H1 (cell line): ENCODE data around the gene MOGAT3. TPM values are rescaled to one million over a fixed set of nuclear protein-coding genes. Genes with fewer than 3 reads are reported as not detected.

ENCODE experiments used
- CTCF ChIA-PET: fragments of 300-600 bp; sonication (Branson Sonifier 250); formaldehyde crosslinking; loops from one replicate; lab custom pipeline; 2021; ENCODE audit not compliant: partially characterized antibody; lab: Charles Lee
- POLR2A ChIA-PET: fragments of 300-600 bp; sonication (Branson Sonifier 250); formaldehyde crosslinking; loops from one replicate; lab custom pipeline; 2021; ENCODE audit warnings: inconsistent platforms; ENCODE audit not compliant: partially characterized antibody; lab: Charles Lee
- DNase-seq, 2 experiments: peaks; one replicate each; pipeline versions ENCODE4 v3.0.0 to v3.0.0-alpha.2; 2010 to 2022; ENCODE audit warnings: low spot score in 2 of 2, low read depth in 1 of 2, mixed read lengths in 1 of 2
- FAIRE-seq: peaks from 2 replicates; lab custom pipeline; 2011; peaks lifted over from hg19 to GRCh38; lab: Jason Lieb, UNC
- H2AFZ ChIP-seq: 2 replicates; pipeline ENCODE4 v1.8.1; 2012; ENCODE audit warnings: low read length, inconsistent platforms
- H2AK5ac ChIP-seq: 2 replicates; pipeline ENCODE4 v1.6.1; 2013; ENCODE audit warnings: low read depth, low read length
- H2BK120ac ChIP-seq: replicated peaks from 2 replicates; pipeline ENCODE3; 2013; ENCODE audit warnings: low read depth, low read length, inconsistent platforms
- H2BK12ac ChIP-seq: 2 replicates; pipeline ENCODE4 v1.6.1; 2013; ENCODE audit warnings: low read depth, low read length
- H2BK15ac ChIP-seq: 2 replicates; pipeline ENCODE4 v1.6.1; 2013; ENCODE audit warnings: low read length
- H2BK20ac ChIP-seq: 2 replicates; pipeline ENCODE4 v1.6.1; 2013; ENCODE audit warnings: low read length
- H2BK5ac ChIP-seq: 2 replicates; pipeline ENCODE4 v1.6.1; 2013; ENCODE audit warnings: low read depth, low read length
- H3K14ac ChIP-seq: 2 replicates; pipeline ENCODE4 v1.6.1; 2013; ENCODE audit warnings: inconsistent platforms; ENCODE audit not compliant: insufficient read length
- H3K18ac ChIP-seq: 2 replicates; pipeline ENCODE4 v1.6.1; 2013; ENCODE audit warnings: low read length; ENCODE audit errors: extremely low read depth
- H3K23ac ChIP-seq: 2 replicates; pipeline ENCODE4 v1.6.1; 2013; ENCODE audit warnings: inconsistent platforms; ENCODE audit not compliant: insufficient read length
- H3K23me2 ChIP-seq: 2 replicates; pipeline ENCODE4 v1.6.1; 2013; ENCODE audit warnings: low read depth, low read length
- H3K27ac ChIP-seq: 2 replicates; pipeline ENCODE4 v1.6.1; 2011; ENCODE audit warnings: low read depth, low read length, inconsistent platforms
- H3K27me3 ChIP-seq, 4 experiments: replicated peaks in 1 of 4; 1 replicate in 1 of 4; 2 replicates in 3 of 4; pipeline versions ENCODE4 v1.6.1 to v1.8.1; 2011 to 2013; ENCODE audit warnings: low read length in 3 of 4, mild to moderate bottlenecking in 3 of 4, inconsistent platforms in 2 of 4, mixed read lengths in 2 of 4, moderate library complexity in 1 of 4; ENCODE audit not compliant: control insufficient read depth in 3 of 4, insufficient read depth in 3 of 4; ENCODE audit errors: extremely low read depth in 1 of 4
- H3K36me3 ChIP-seq, 4 experiments: 2 replicates each; pipeline versions ENCODE4 v1.6.1 to v1.8.1; 2011 to 2013; ENCODE audit warnings: mild to moderate bottlenecking in 4 of 4, low read length in 3 of 4, moderate library complexity in 2 of 4, control low read depth in 1 of 4, inconsistent platforms in 1 of 4; ENCODE audit not compliant: insufficient read depth in 4 of 4, control insufficient read depth in 2 of 4
- H3K4ac ChIP-seq: replicated peaks from 2 replicates; pipeline ENCODE3; 2013; ENCODE audit warnings: low read length, low read depth, mixed read lengths, inconsistent platforms; ENCODE audit not compliant: insufficient read length
- H3K4me1 ChIP-seq, 4 experiments: replicated peaks in 1 of 4; 1 replicate in 1 of 4; 2 replicates in 3 of 4; pipeline versions ENCODE4 v1.6.1 to v1.8.1; 2011 to 2013; ENCODE audit warnings: low read length in 3 of 4, inconsistent platforms in 2 of 4, mixed read lengths in 1 of 4; ENCODE audit not compliant: insufficient read depth in 4 of 4, control insufficient read depth in 3 of 4
- H3K4me2 ChIP-seq, 2 experiments: 2 replicates each; pipeline versions ENCODE4 v1.6.1 to v1.8.1; 2011 to 2013; ENCODE audit warnings: low read depth in 2 of 2, low read length in 2 of 2, control low read depth in 1 of 2, inconsistent platforms in 1 of 2, mild to moderate bottlenecking in 1 of 2; ENCODE audit not compliant: insufficient read depth in 1 of 2
- H3K4me3 ChIP-seq, 4 experiments: fragments of 200-600, 300-600 bp in 1 of 4; sonication (generic), shearing (Covaris generic), sonication (Bioruptor Twin) in 1 of 4; 2 replicates each; pipeline versions ENCODE4 v1.5.1 to v1.8.1; 2011 to 2016; ENCODE audit warnings: low read length in 4 of 4, low read depth in 3 of 4, control low read depth in 2 of 4, inconsistent platforms in 2 of 4, mild to moderate bottlenecking in 2 of 4, mixed read lengths in 1 of 4, moderate library complexity in 1 of 4; ENCODE audit not compliant: insufficient read depth in 2 of 4; ENCODE audit errors: extremely low read depth in 1 of 4
- H3K56ac ChIP-seq: replicated peaks from 2 replicates; pipeline ENCODE3; 2013; ENCODE audit warnings: low read depth, mild to moderate bottlenecking, mixed read lengths, low read length, inconsistent platforms; ENCODE audit not compliant: insufficient read length
- H3K79me1 ChIP-seq: 2 replicates; pipeline ENCODE4 v1.6.1; 2013; ENCODE audit warnings: low read depth, low read length, control low read depth
- H3K79me2 ChIP-seq, 2 experiments: 2 replicates each; pipeline versions ENCODE4 v1.6.1 to v1.8.1; 2012 to 2013; ENCODE audit warnings: low read length in 2 of 2, mild to moderate bottlenecking in 2 of 2, inconsistent platforms in 1 of 2; ENCODE audit not compliant: insufficient read depth in 2 of 2, control insufficient read depth in 1 of 2
- H3K9ac ChIP-seq, 4 experiments: replicated peaks in 1 of 4; 1 replicate in 1 of 4; 2 replicates in 3 of 4; pipeline versions ENCODE4 v1.6.1 to v1.8.1; 2011 to 2013; ENCODE audit warnings: low read depth in 3 of 4, low read length in 3 of 4, control low read depth in 2 of 4, mild to moderate bottlenecking in 2 of 4, moderate library complexity in 2 of 4, inconsistent platforms in 1 of 4; ENCODE audit errors: extremely low read depth in 1 of 4
- H3K9me3 ChIP-seq, 2 experiments: 2 replicates each; pipeline versions ENCODE4 v1.6.1 to v1.8.1; 2012 to 2013; ENCODE audit warnings: mild to moderate bottlenecking in 2 of 2, moderate library complexity in 2 of 2, control low read depth in 1 of 2, inconsistent platforms in 1 of 2, low read depth in 1 of 2, low read length in 1 of 2, mixed read lengths in 1 of 2; ENCODE audit not compliant: insufficient read depth in 2 of 2
- H4K20me1 ChIP-seq, 2 experiments: replicated peaks in 1 of 2; 2 replicates each; pipeline versions ENCODE3 to v1.8.1; 2011 to 2013; ENCODE audit warnings: inconsistent platforms in 2 of 2, low read length in 2 of 2, mild to moderate bottlenecking in 1 of 2; ENCODE audit not compliant: insufficient read depth in 2 of 2, control insufficient read depth in 1 of 2
- H4K5ac ChIP-seq: 2 replicates; pipeline ENCODE4 v1.6.1; 2013; ENCODE audit warnings: low read length, low read depth, mixed read lengths, inconsistent platforms; ENCODE audit not compliant: insufficient read length
- H4K8ac ChIP-seq: 2 replicates; pipeline ENCODE4 v1.8.0; 2013; ENCODE audit warnings: mild to moderate bottlenecking, moderate library complexity, low read length, inconsistent platforms; ENCODE audit not compliant: insufficient read depth; ENCODE audit errors: extremely low read depth
- H4K91ac ChIP-seq: replicated peaks from 2 replicates; pipeline ENCODE3; 2013; ENCODE audit warnings: low read length, mixed read lengths, inconsistent platforms; ENCODE audit not compliant: insufficient read length
- CBX5 ChIP-seq: fragments of 300-800, 300-1000 bp; sonication (generic); IDR thresholded peaks from 2 replicates; pipeline ENCODE4 v1.7.1; 2016; ENCODE audit warnings: antibody characterized with exemption, low read length, low read depth
- CREB1 ChIP-seq: IDR thresholded peaks from 2 replicates; pipeline ENCODE4 v1.6.1; 2012; ENCODE audit warnings: inconsistent platforms
- CTBP2 ChIP-seq: IDR thresholded peaks from 2 replicates; pipeline ENCODE4 v1.7.0; 2011; ENCODE audit warnings: borderline replicate concordance, mild to moderate bottlenecking, moderate library complexity, mixed read lengths, low read length; ENCODE audit not compliant: insufficient read depth, insufficient read length
- EGR1 ChIP-seq: IDR thresholded peaks from 2 replicates; pipeline ENCODE4 v1.6.1; 2011; ENCODE audit warnings: low read depth, low read length, borderline replicate concordance
- GABPA ChIP-seq: IDR thresholded peaks from 2 replicates; pipeline ENCODE4 v1.6.1; 2011; ENCODE audit warnings: mild to moderate bottlenecking, low read length, moderate library complexity, borderline replicate concordance; ENCODE audit not compliant: insufficient read depth
- MAX ChIP-seq: IDR thresholded peaks from 2 replicates; pipeline ENCODE4 v1.6.1; 2012; ENCODE audit warnings: inconsistent platforms
- PHF8 ChIP-seq: fragments of 200-600 bp; sonication (generic); conservative IDR thresholded peaks from 2 replicates; pipeline ENCODE4 v1.7.1; 2012; ENCODE audit warnings: low read depth, mild to moderate bottlenecking, inconsistent platforms, low read length, moderate library complexity
- RFX5 ChIP-seq: IDR thresholded peaks from 2 replicates; pipeline ENCODE4 v1.6.1; 2011; ENCODE audit warnings: low read depth, low read length, improper control_type of control experiment, borderline replicate concordance
- RNF2 ChIP-seq: fragments of 200-900, 300-1000 bp; sonication (generic); IDR thresholded peaks from 2 replicates; pipeline ENCODE4 v1.7.1; 2016; ENCODE audit warnings: borderline replicate concordance, low read depth, mild to moderate bottlenecking, antibody characterized with exemption, low read length; ENCODE audit not compliant: poor library complexity, severe bottlenecking; ENCODE audit errors: missing control alignments
- SIX5 ChIP-seq: IDR thresholded peaks from 2 replicates; pipeline ENCODE4 v1.6.1; 2011; ENCODE audit warnings: mild to moderate bottlenecking, low read depth, low read length
- SP2 ChIP-seq: IDR thresholded peaks from 2 replicates; pipeline ENCODE4 v1.6.1; 2012; ENCODE audit warnings: mild to moderate bottlenecking, low read length, inconsistent platforms
- SP4 ChIP-seq: IDR thresholded peaks from 2 replicates; pipeline ENCODE4 v1.6.1; 2012; ENCODE audit warnings: low read length, inconsistent platforms
- SUZ12 ChIP-seq: fragments of 200-600 bp; sonication (generic); IDR thresholded peaks from 2 replicates; pipeline ENCODE4 v1.6.1; 2012; ENCODE audit warnings: mild to moderate bottlenecking, inconsistent platforms, low read length, moderate library complexity, mixed read lengths
- TAF7 ChIP-seq: optimal IDR thresholded peaks from 2 replicates; pipeline ENCODE3; 2011; ENCODE audit warnings: low read depth, mild to moderate bottlenecking, inconsistent platforms, low read length, moderate library complexity, borderline replicate concordance
- TCF12 ChIP-seq: IDR thresholded peaks from 2 replicates; pipeline ENCODE4 v1.6.1; 2011; ENCODE audit warnings: low read depth, mild to moderate bottlenecking, low read length
- WGBS, 2 experiments: shearing (Covaris generic) in 1 of 2; methylation state at CpG; one replicate each; pipeline versions ENCODE4 v1.1.6 to v1.1.7; 2013 to 2015; ENCODE audit warnings: low lambda C conversion rate in 2 of 2, mixed read lengths in 2 of 2, inconsistent platforms in 1 of 2, low coverage in 1 of 2, missing lambda C conversion rate in 1 of 2; ENCODE audit not compliant: insufficient replicate concordance in 2 of 2, insufficient coverage in 1 of 2, insufficient read length in 1 of 2; ENCODE audit errors: extremely low coverage in 1 of 2, missing lambda C conversion rate in 1 of 2; 5-methylcytosine and 5-hydroxymethylcytosine counted together
- polyA plus RNA-seq, 7 experiments: library from polyadenylated mRNA; depleted of rRNA in 3 of 7; stranded (reverse) in 5 of 7; unstranded in 2 of 7; fragments of >200 nt in 5 of 7; fragments of 200-250 nt in 2 of 7; gene quantifications; 1 replicate in 5 of 7; 2 replicates in 1 of 7; 4 replicates in 1 of 7; pipeline versions ENCODE4 v1.2.1 to v1.2.3, GENCODE V29; 2011 to 2013; ENCODE audit warnings: missing spikeins in 2 of 7, mixed read lengths in 2 of 7
- total RNA-seq: library from RNA; stranded (reverse); fragmentation: NEBNext Ultra II Directional; extraction: Animal tissue kit (Norgen Biotek cat#: 25700); gene quantifications from 2 replicates; pipeline ENCODE4 v1.2.1, GENCODE V29; 2021

Gene MOGAT3
- total and polyA plus RNA-seq, 2 of the 8 experiments (the other 6 are each of a cell fraction or from before 2014, with no cell fraction given): 0.21 to 0.82 TPM

GRCh38 chr7:101189109-101189508 is 11.7 kb downstream of the MOGAT3 start:
- Histone ChIP-seq H2AFZ (no peak overlapping the region), H3K9ac (no peak overlapping the region), H3K4ac (no peak overlapping the region), H4K8ac (no peak overlapping the region), H3K4me3 (no peak overlapping the region), H4K20me1 (no peaks in the 10 kb centered on the region), H3K4me2 (no peak overlapping the region), H3K23ac (no peak overlapping the region), H3K27ac (no peak overlapping the region), H4K5ac (no peak overlapping the region), H3K18ac (no peak overlapping the region)
- POLR2A ChIA-PET: no interaction called here
- 87% methylated on average over 8 of the region's 8 CpGs; no CpG with 5 or more reads in 1 of the 2 experiments for WGBS, 2 experiments
- CTCF ChIA-PET: interaction anchor here (1.2 to 12.3 kb wide), 2 partner anchors 10 to 47 kb away, joined by 3 to 168 read pairs; no protein-coding TSS in a partner anchor
- DNase-seq: no peak
- FAIRE-seq: no peak
- no peak for TF ChIP-seq RNF2
- no peak for TF ChIP-seq MAX
- no peak for TF ChIP-seq CBX5
- no peak for TF ChIP-seq EGR1
- TF ChIP-seq CREB1: no peak
- no peak for TF ChIP-seq TCF12
- TF ChIP-seq PHF8: no peak
- TF ChIP-seq SP4: no peak
- TF ChIP-seq SIX5: no peak
- no peak for TF ChIP-seq SP2
- no peak for TF ChIP-seq GABPA
- TF ChIP-seq SUZ12: no peak
- TF ChIP-seq RFX5: no peak
- no peak for TF ChIP-seq TAF7
- no peak for TF ChIP-seq CTBP2
- TF ChIP-seq, all 59 proteins: peak for 0
- no peak overlapping the region for H2AK5ac ChIP-seq
- H2BK12ac ChIP-seq: no peak overlapping the region
- H2BK120ac ChIP-seq: no peak overlapping the region
- H3K9me3 ChIP-seq: no peaks in the 10 kb centered on the region
- no peak overlapping the region for H2BK15ac ChIP-seq
- H3K27me3 ChIP-seq: 0 out of 7 replicates have a peak, but pooled peaks cover 0 to 2% (median 0%) of the 10 kb centered on the region in 4 experiments
- H4K91ac ChIP-seq: no peak overlapping the region
- H2BK5ac ChIP-seq: no peak overlapping the region
- H3K79me1 ChIP-seq: no peaks in the 10 kb centered on the region
- H3K56ac ChIP-seq: no peak overlapping the region
- H2BK20ac ChIP-seq: no peak overlapping the region
- H3K4me1 ChIP-seq: no peaks in the 10 kb centered on the region
- H3K14ac ChIP-seq: no peak overlapping the region
- no peaks in the 10 kb centered on the region for H3K36me3 ChIP-seq
- no peaks in the 10 kb centered on the region for H3K79me2 ChIP-seq
- no peaks in the 10 kb centered on the region; the same call in 1 of the 2 replicates for H3K23me2 ChIP-seq
